ENCODE results near the gene OR2AG1. TPM values are rescaled to one million over a fixed set of nuclear protein-coding genes. Genes with fewer than 3 reads are reported as not detected.

Gene OR2AG1
- total RNA-seq, 1 donor from 2014 or later: not detected

- no peak overlapping the region for H3K4me3 Mint-ChIP-seq
- Histone ChIP-seq H3K4me1 (no peaks in the 10 kb centered on the region), H4K20me1 (ENCODE audit: low read depth) (no peaks in the 10 kb centered on the region), H3K9ac (no peak overlapping the region), H3K27me3 (no peaks in the 10 kb centered on the region), H3K27ac (no peak overlapping the region), H3K36me3 (no peaks in the 10 kb centered on the region), H3K4me3 (no peak overlapping the region), H3K79me2 (ENCODE audit: low read depth) (no peaks in the 10 kb centered on the region), H2AFZ (replicated peaks) (peak overlapping the region; percentile 52), H3K9me3 (ENCODE audit: low read depth) (no peaks in the 10 kb centered on the region), H3F3A (ENCODE audit: low read depth) (no peaks in the 10 kb centered on the region), H3K4me2 (no peak overlapping the region)
- H3K27me3 Mint-ChIP-seq (ENCODE audit: insufficient read depth, low read depth): no peaks in the 10 kb centered on the region
- peak; percentile 67 for DNase-seq (ENCODE audit: low spot score)
- peaks cover 1% of the 10 kb centered on the region for H3K9me3 Mint-ChIP-seq
- no peak overlapping the region for H3K27ac Mint-ChIP-seq
- no peaks in the 10 kb centered on the region for H3K36me3 Mint-ChIP-seq
- no peak for TF ChIP-seq EZH2phosphoT487 (IDR thresholded peaks at IDR 0.05)
- TF ChIP-seq EZH2 (IDR thresholded peaks at IDR 0.05): no peak
- peak; percentile 86 for TF ChIP-seq CTCF (IDR thresholded peaks at IDR 0.05)
- no peaks in the 10 kb centered on the region for H3K4me1 Mint-ChIP-seq
These were observed 27.4 kb upstream of the OR2AG1 start for GRCh38 chr11:6755303-6755952.

- Histone ChIP-seq H3K27me3 (no peaks in the 10 kb centered on the region), H2AFZ (replicated peaks) (no peak overlapping the region), H3K4me1 (no peaks in the 10 kb centered on the region), H3K9ac (no peak overlapping the region), H3K36me3 (no peaks in the 10 kb centered on the region), H3K4me3 (no peak overlapping the region), H3K79me2 (ENCODE audit: low read depth) (no peaks in the 10 kb centered on the region), H3K9me3 (ENCODE audit: low read depth) (no peaks in the 10 kb centered on the region), H3F3A (ENCODE audit: low read depth) (no peaks in the 10 kb centered on the region), H3K4me2 (no peak overlapping the region), H4K20me1 (ENCODE audit: low read depth) (no peaks in the 10 kb centered on the region), H3K27ac (no peak overlapping the region)
- no peak overlapping the region for H3K27ac Mint-ChIP-seq
- no peaks in the 10 kb centered on the region for H3K27me3 Mint-ChIP-seq (ENCODE audit: insufficient read depth, low read depth)
- H3K4me1 Mint-ChIP-seq: no peaks in the 10 kb centered on the region
- H3K36me3 Mint-ChIP-seq: no peaks in the 10 kb centered on the region
- H3K4me3 Mint-ChIP-seq: no peak overlapping the region
- no peak for DNase-seq (ENCODE audit: low spot score)
- H3K9me3 Mint-ChIP-seq: peaks cover 2% of the 10 kb centered on the region
- TF ChIP-seq EZH2 (IDR thresholded peaks at IDR 0.05) (no peak), CTCF (IDR thresholded peaks at IDR 0.05) (no peak), EZH2phosphoT487 (IDR thresholded peaks at IDR 0.05) (no peak)
These were observed 26.9 kb upstream of the OR2AG1 start for GRCh38 chr11:6755953-6756347.

GRCh38 chr11:6757373-6757967, 25.4 kb upstream of the OR2AG1 start:
- H3K27ac ChIP-seq: no peak overlapping the region
- Mint-ChIP-seq H3K4me1 (no peaks in the 10 kb centered on the region), H3K27ac (no peak overlapping the region), H3K4me3 (no peak overlapping the region), H3K9me3 (peaks cover 2% of the 10 kb centered on the region), H3K27me3 (ENCODE audit: insufficient read depth, low read depth) (no peaks in the 10 kb centered on the region), H3K36me3 (no peaks in the 10 kb centered on the region)
- no peaks in the 10 kb centered on the region for H3K27me3 ChIP-seq
- H3K9me3 ChIP-seq (ENCODE audit: low read depth): no peaks in the 10 kb centered on the region
- no peak overlapping the region for H3K9ac ChIP-seq
- no peak overlapping the region for H3K4me3 ChIP-seq
- no peaks in the 10 kb centered on the region for H3F3A ChIP-seq (ENCODE audit: low read depth)
- TF ChIP-seq EZH2phosphoT487 (IDR thresholded peaks at IDR 0.05): no peak
- no peak for TF ChIP-seq EZH2 (IDR thresholded peaks at IDR 0.05)
- TF ChIP-seq CTCF (IDR thresholded peaks at IDR 0.05): peak; percentile 70
- H3K4me1 ChIP-seq: no peaks in the 10 kb centered on the region
- DNase-seq (ENCODE audit: low spot score): peak; percentile 70
- H4K20me1 ChIP-seq (ENCODE audit: low read depth): no peaks in the 10 kb centered on the region
- H3K4me2 ChIP-seq: no peak overlapping the region
- H2AFZ ChIP-seq (replicated peaks): no peak overlapping the region
- no peaks in the 10 kb centered on the region for H3K79me2 ChIP-seq (ENCODE audit: low read depth)
- H3K36me3 ChIP-seq: no peaks in the 10 kb centered on the region
